HCT116 (cell line): ENCODE measurements around the gene TOMM22. TPM values are rescaled to one million over a fixed set of nuclear protein-coding genes. Genes with fewer than 3 reads are reported as not detected.

Experiments
- ATAC-seq: fragments of 200-7000 bp; cut with Tn5 transposase; 2 replicates; pipeline ENCODE4 v1.9.1; 2020; ENCODE audit warnings: mild to moderate bottlenecking, moderate library complexity
- BruUV-seq: library from RNA; stranded (reverse); fragments of 400-500 nt; replicated peaks from 2 replicates; lab custom pipeline; 2021; lab: Mats Ljungman, UMichigan
- CTCF ChIA-PET: fragments of 300-600 bp; sonication (Branson Sonifier 250); formaldehyde crosslinking; loops from one replicate; lab custom pipeline; 2021; ENCODE audit warnings: antibody characterized with exemption; lab: Charles Lee
- POLR2A ChIA-PET: fragments of 300-600, 350-600 bp; sonication (Branson Sonifier 250); formaldehyde crosslinking; loops from one replicate; lab custom pipeline; 2021; ENCODE audit warnings: antibody characterized with exemption; lab: Charles Lee
- RAD21 ChIA-PET, 2 experiments: fragments of 300-600 bp; sonication (Branson Sonifier 250); formaldehyde crosslinking; loops; one replicate each; lab custom pipeline; 2023; ENCODE audit warnings: low total read pairs in 2 of 2; ENCODE audit not compliant: uncharacterized antibody in 2 of 2, unreplicated experiment in 2 of 2, low non-redundant PET in 1 of 2; lab: Charles Lee
- DNase-seq: peaks from one replicate; pipeline ENCODE4 v3.0.0-alpha.2; 2010; ENCODE audit warnings: low read depth, low spot score
- H2AFZ ChIP-seq: fragments of 200-600 bp; shearing (Covaris generic), sonication (generic); 2 replicates; pipeline ENCODE4 v1.6.1; 2017; ENCODE audit warnings: low read depth, mixed run types, mixed read lengths, antibody characterized with exemption, low read length; ENCODE audit not compliant: poor library complexity, severe bottlenecking
- H3K27ac ChIP-seq: 2 replicates; pipeline ENCODE4 v1.5.1; 2012; ENCODE audit warnings: low read depth, low read length
- H3K27me3 ChIP-seq: fragments of 200-600 bp; sonication (generic); 2 replicates; pipeline ENCODE4 v1.6.1; 2016; ENCODE audit warnings: mixed run types, low read length, mixed read lengths; ENCODE audit not compliant: insufficient read depth
- H3K36me3 ChIP-seq, 2 experiments: fragments of 200-500 bp in 1 of 2; fragments of 200-600 bp in 1 of 2; sonication (Bioruptor generic) in 1 of 2; sonication (generic) in 1 of 2; 2 replicates each; pipeline versions ENCODE4 v1.5.1 to v1.6.1; 2014 to 2016; ENCODE audit warnings: low read length in 2 of 2, inconsistent platforms in 1 of 2, mixed read lengths in 1 of 2, mixed run types in 1 of 2; ENCODE audit not compliant: insufficient read depth in 2 of 2, control insufficient read depth in 1 of 2
- H3K4me1 ChIP-seq, 2 experiments: fragments of 200-600 bp in 1 of 2; sonication (generic) in 1 of 2; 2 replicates each; pipeline versions ENCODE4 v1.5.1 to v1.6.1; 2012 to 2017; ENCODE audit warnings: low read length in 2 of 2, inconsistent platforms in 1 of 2, mild to moderate bottlenecking in 1 of 2, mixed read lengths in 1 of 2, mixed run types in 1 of 2, moderate library complexity in 1 of 2; ENCODE audit not compliant: insufficient read depth in 2 of 2, control insufficient read depth in 1 of 2
- H3K4me2 ChIP-seq: fragments of 200-600 bp; sonication (generic); 2 replicates; pipeline ENCODE4 v1.6.1; 2017; ENCODE audit warnings: mixed run types, low read length, mixed read lengths
- H3K4me3 ChIP-seq, 2 experiments: fragments of 200-600 bp in 1 of 2; sonication (generic) in 1 of 2; replicated peaks in 1 of 2; 2 replicates each; pipeline ENCODE4 v1.5.1; 2011 to 2016; ENCODE audit warnings: low read length in 2 of 2, control low read depth in 1 of 2, low read depth in 1 of 2, mild to moderate bottlenecking in 1 of 2, mixed read lengths in 1 of 2, mixed run types in 1 of 2
- H3K79me2 ChIP-seq: fragments of 200-600 bp; sonication (generic); 2 replicates; pipeline ENCODE4 v1.6.1; 2017; ENCODE audit warnings: mild to moderate bottlenecking, mixed run types, low read length, moderate library complexity, mixed read lengths; ENCODE audit not compliant: insufficient read depth
- H3K9ac ChIP-seq: fragments of 200-600 bp; sonication (generic); 2 replicates; pipeline ENCODE4 v1.6.1; 2016; ENCODE audit warnings: low read length, mixed read lengths
- H3K9me2 ChIP-seq: fragments of 200-600 bp; sonication (generic), shearing (Covaris generic); 2 replicates; pipeline ENCODE4 v1.6.1; 2017; ENCODE audit warnings: mixed run types, mild to moderate bottlenecking, moderate library complexity; ENCODE audit not compliant: insufficient read depth
- H3K9me3 ChIP-seq, 2 experiments: fragments of 200-500 bp in 1 of 2; fragments of 200-600 bp in 1 of 2; sonication (Bioruptor generic) in 1 of 2; sonication (generic) in 1 of 2; 2 replicates each; pipeline ENCODE4 v1.6.1; 2014 to 2017; ENCODE audit warnings: low read length in 2 of 2, mixed read lengths in 2 of 2, inconsistent platforms in 1 of 2, low read depth in 1 of 2, mild to moderate bottlenecking in 1 of 2, mixed run types in 1 of 2, moderate library complexity in 1 of 2; ENCODE audit not compliant: control insufficient read depth in 1 of 2, insufficient read depth in 1 of 2
- H4K20me1 ChIP-seq: fragments of 200-600 bp; sonication (generic), shearing (Covaris generic); 2 replicates; pipeline ENCODE4 v1.6.1; 2017; ENCODE audit warnings: mixed run types, mild to moderate bottlenecking, moderate library complexity; ENCODE audit not compliant: insufficient read depth
- CEBPB ChIP-seq: IDR thresholded peaks from 2 replicates; pipeline ENCODE4 v1.6.1; 2012; ENCODE audit warnings: low read depth
- CTCF ChIP-seq, 3 experiments: fragments of 200-600 bp in 1 of 3; sonication (generic) in 1 of 3; IDR thresholded peaks in 2 of 3; conservative IDR thresholded peaks in 1 of 3; 2 replicates each; pipeline ENCODE4 v1.5.1; 2012 to 2017; ENCODE audit warnings: low read depth in 2 of 3, low read length in 2 of 3, antibody characterized with exemption in 1 of 3, borderline replicate concordance in 1 of 3, control low read depth in 1 of 3, mild to moderate bottlenecking in 1 of 3, mixed read lengths in 1 of 3, mixed run types in 1 of 3, moderate library complexity in 1 of 3; ENCODE audit not compliant: insufficient read depth in 1 of 3
- EZH2 ChIP-seq: fragments of 200-600 bp; sonication (generic); IDR thresholded peaks from 2 replicates; pipeline ENCODE4 v1.6.1; 2017; ENCODE audit warnings: antibody characterized with exemption, mixed run types
- EZH2phosphoT487 ChIP-seq: fragments of 200-600 bp; IDR thresholded peaks from 2 replicates; pipeline ENCODE4 v1.6.1; 2018; ENCODE audit warnings: antibody characterized with exemption, borderline replicate concordance
- FOSL1 ChIP-seq: IDR thresholded peaks from 2 replicates; pipeline ENCODE4 v1.6.1; 2012; ENCODE audit warnings: low read depth
- JUND ChIP-seq: IDR thresholded peaks from 2 replicates; pipeline ENCODE4 v1.6.1; 2012
- POLR2A ChIP-seq: IDR thresholded peaks from 2 replicates; pipeline ENCODE4 v1.7.0; 2011; ENCODE audit warnings: borderline replicate concordance; ENCODE audit not compliant: insufficient read depth, insufficient read length; ENCODE audit errors: extremely low read depth
- POLR2AphosphoS5 ChIP-seq: IDR thresholded peaks from 2 replicates; pipeline ENCODE4 v1.6.1; 2011; ENCODE audit warnings: mild to moderate bottlenecking, low read depth, low read length, moderate library complexity
- RAD21 ChIP-seq: IDR thresholded peaks from 2 replicates; pipeline ENCODE4 v1.6.1; 2012; ENCODE audit warnings: low read depth, mild to moderate bottlenecking
- SP1 ChIP-seq: IDR thresholded peaks from 2 replicates; pipeline ENCODE4 v1.6.1; 2012; ENCODE audit warnings: low read depth
- YY1 ChIP-seq: IDR thresholded peaks from 2 replicates; pipeline ENCODE4 v1.6.1; 2011; ENCODE audit warnings: low read length, low read depth, moderate library complexity, mild to moderate bottlenecking; ENCODE audit not compliant: insufficient replicate concordance; ENCODE audit errors: extremely low read depth
- ZFX ChIP-seq: fragments of 450-650 bp; IDR thresholded peaks from 2 replicates; pipeline ENCODE4 v1.6.1; 2017
- intact Hi-C: fragments of 100-400 bp; cut with micrococcal nuclease; formaldehyde crosslinking; loops from 2 replicates; pipeline ENCODE4 v1.10.0; 2022
- total RNA-seq: library from RNA; stranded (reverse); gene quantifications from one replicate; pipeline ENCODE4 v1.2.1, GENCODE V29; 2021; ENCODE audit not compliant: unreplicated experiment
- TF ChIP-seq, protein P1 (sequence below): IDR thresholded peaks from 2 replicates; pipeline ENCODE4 v1.6.1; 2011; ENCODE audit warnings: mild to moderate bottlenecking, low read length, moderate library complexity; ENCODE audit not compliant: insufficient replicate concordance; ENCODE audit errors: extremely low read depth
- TF ChIP-seq, protein P2 (sequence below): IDR thresholded peaks from 2 replicates; pipeline ENCODE4 v1.6.1; 2012; ENCODE audit warnings: low read depth
- TF ChIP-seq, protein P3 (sequence below): IDR thresholded peaks from 2 replicates; pipeline ENCODE4 v1.6.1; 2012

Gene TOMM22
- total RNA-seq, 1 experiment from 2014 or later: 136 TPM

GRCh38 chr22:38681582-38682335 is at the start of gene TOMM22 (continued):
- TF ChIP-seq, protein P1, sequence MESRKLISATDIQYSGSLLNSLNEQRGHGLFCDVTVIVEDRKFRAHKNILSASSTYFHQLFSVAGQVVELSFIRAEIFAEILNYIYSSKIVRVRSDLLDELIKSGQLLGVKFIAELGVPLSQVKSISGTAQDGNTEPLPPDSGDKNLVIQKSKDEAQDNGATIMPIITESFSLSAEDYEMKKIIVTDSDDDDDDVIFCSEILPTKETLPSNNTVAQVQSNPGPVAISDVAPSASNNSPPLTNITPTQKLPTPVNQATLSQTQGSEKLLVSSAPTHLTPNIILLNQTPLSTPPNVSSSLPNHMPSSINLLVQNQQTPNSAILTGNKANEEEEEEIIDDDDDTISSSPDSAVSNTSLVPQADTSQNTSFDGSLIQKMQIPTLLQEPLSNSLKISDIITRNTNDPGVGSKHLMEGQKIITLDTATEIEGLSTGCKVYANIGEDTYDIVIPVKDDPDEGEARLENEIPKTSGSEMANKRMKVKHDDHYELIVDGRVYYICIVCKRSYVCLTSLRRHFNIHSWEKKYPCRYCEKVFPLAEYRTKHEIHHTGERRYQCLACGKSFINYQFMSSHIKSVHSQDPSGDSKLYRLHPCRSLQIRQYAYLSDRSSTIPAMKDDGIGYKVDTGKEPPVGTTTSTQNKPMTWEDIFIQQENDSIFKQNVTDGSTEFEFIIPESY: no peak
- TF ChIP-seq CTCF (IDR thresholded peaks at IDR 0.05 in 2 of 3, conservative IDR thresholded peaks at IDR 0.05 in 1 of 3; ENCODE audit: borderline replicate concordance in 1 of 3, insufficient read depth in 1 of 3, low read depth in 2 of 3, low read length in 2 of 3) (peak; percentile 58 to 72 (median 64); a peak in 5 of 6 replicates), ZFX (peak; percentile 81), EZH2 (no peak)
- TF ChIP-seq, all 23 proteins: peak for 13

- Histone ChIP-seq H3K9ac (no peak overlapping the region), H3K27ac (no peak overlapping the region), H3K4me1 (no peaks in the 10 kb centered on the region), H3K9me2 (no peaks in the 10 kb centered on the region), H4K20me1 (no peaks in the 10 kb centered on the region), H3K36me3 (peaks cover 0 to 7% of the 10 kb centered on the region in 2 experiments; a peak in 2 of 4 replicates), H3K9me3 (no peaks in the 10 kb centered on the region), H3K4me2 (no peak overlapping the region), H2AFZ (no peak overlapping the region), H3K4me3 (no peak overlapping the region), H3K79me2 (no peaks in the 10 kb centered on the region), H3K27me3 (no peaks in the 10 kb centered on the region)
- ChIA-PET CTCF (no interaction called here), RAD21 (no interaction called here), POLR2A (no interaction called here)
- no TSS peak for BruUV-seq
- no peak for DNase-seq
- intact Hi-C loops: no loop called here
- TF ChIP-seq YY1 (no peak), SP1 (no peak), JUND (no peak), EZH2phosphoT487 (no peak), FOSL1 (no peak), ZFX (no peak), CEBPB (no peak), POLR2AphosphoS5 (no peak), POLR2A (no peak), RAD21 (no peak)
- TF ChIP-seq, protein P2, sequence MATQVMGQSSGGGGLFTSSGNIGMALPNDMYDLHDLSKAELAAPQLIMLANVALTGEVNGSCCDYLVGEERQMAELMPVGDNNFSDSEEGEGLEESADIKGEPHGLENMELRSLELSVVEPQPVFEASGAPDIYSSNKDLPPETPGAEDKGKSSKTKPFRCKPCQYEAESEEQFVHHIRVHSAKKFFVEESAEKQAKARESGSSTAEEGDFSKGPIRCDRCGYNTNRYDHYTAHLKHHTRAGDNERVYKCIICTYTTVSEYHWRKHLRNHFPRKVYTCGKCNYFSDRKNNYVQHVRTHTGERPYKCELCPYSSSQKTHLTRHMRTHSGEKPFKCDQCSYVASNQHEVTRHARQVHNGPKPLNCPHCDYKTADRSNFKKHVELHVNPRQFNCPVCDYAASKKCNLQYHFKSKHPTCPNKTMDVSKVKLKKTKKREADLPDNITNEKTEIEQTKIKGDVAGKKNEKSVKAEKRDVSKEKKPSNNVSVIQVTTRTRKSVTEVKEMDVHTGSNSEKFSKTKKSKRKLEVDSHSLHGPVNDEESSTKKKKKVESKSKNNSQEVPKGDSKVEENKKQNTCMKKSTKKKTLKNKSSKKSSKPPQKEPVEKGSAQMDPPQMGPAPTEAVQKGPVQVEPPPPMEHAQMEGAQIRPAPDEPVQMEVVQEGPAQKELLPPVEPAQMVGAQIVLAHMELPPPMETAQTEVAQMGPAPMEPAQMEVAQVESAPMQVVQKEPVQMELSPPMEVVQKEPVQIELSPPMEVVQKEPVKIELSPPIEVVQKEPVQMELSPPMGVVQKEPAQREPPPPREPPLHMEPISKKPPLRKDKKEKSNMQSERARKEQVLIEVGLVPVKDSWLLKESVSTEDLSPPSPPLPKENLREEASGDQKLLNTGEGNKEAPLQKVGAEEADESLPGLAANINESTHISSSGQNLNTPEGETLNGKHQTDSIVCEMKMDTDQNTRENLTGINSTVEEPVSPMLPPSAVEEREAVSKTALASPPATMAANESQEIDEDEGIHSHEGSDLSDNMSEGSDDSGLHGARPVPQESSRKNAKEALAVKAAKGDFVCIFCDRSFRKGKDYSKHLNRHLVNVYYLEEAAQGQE: no peak
- TF ChIP-seq, protein P3, sequence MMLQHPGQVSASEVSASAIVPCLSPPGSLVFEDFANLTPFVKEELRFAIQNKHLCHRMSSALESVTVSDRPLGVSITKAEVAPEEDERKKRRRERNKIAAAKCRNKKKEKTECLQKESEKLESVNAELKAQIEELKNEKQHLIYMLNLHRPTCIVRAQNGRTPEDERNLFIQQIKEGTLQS: no peak
- no peak for ATAC-seq
Observed at GRCh38 chr22:38632528-38632927, 49.2 kb upstream of the TOMM22 start.
